Islet of Langerhans (tissue), 1 donor: ENCODE measurements around the gene MORN1.
"Not testable (repeated sequence)": the region's sequence is repeated elsewhere in the genome, so short reads cannot be mapped to it uniquely, and the experiment has no call there.

Experiments
- FAIRE-seq: peaks from one replicate; lab custom pipeline; 2011; peaks lifted over from hg19 to GRCh38; lab: Jason Lieb, UNC

Gene MORN1

DNA sequence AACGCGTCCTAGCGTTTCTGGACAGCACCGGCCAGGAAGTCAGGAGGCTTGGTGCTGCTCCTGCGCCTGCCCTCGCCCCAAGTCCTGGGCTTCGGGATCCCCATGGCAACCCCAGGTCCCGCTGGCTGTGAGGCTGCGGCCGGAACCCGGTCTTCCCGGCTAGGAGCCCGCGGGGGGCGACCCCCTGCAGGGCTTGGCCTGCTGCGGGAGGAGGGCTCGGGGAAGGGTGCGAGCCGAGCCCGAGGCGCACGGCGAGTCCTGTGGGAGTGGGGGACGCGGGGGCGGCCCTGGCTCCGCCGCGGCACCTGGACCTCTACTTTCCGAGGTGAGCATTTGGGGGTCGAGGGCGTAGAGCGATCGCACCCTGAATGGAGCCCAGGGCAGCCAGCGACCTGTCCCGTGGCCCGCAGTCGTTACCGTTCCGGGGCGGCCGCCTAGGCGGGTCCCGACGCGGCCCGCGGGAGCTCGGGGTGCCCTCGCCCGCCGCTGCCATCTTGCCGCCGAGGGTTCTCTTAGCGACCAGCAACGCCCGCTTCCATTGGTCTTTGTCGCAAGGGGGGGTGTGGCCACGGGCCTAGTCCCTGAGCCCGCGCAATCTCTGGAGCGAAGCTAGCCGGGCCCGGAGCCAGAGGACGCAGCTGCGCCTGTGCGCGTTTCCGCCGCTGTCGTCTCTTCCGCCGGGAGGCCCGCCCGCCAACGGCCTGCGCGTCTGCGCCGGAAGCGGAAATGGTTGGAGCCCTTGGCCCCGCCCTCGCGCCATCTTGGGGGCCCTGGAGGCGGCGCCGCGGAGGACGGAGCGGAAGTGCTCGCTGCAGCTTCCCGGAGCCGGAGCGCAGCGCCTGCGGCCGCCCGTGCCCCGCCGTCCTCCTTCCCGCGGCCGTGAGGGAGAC, at the start of gene MORN1, which contains the start of gene RER1:
TSS of gene MORN1 (minus strand) at position 514 of the 890 bp plus-strand sequence. CDS start at position 493, 21 bp downstream.
TSS of gene RER1 (plus strand) at position 801 of the 890 bp plus-strand sequence. CDS start 3,950 bp downstream, outside the sequence.
- FAIRE-seq = peak; percentile 88

DNA sequence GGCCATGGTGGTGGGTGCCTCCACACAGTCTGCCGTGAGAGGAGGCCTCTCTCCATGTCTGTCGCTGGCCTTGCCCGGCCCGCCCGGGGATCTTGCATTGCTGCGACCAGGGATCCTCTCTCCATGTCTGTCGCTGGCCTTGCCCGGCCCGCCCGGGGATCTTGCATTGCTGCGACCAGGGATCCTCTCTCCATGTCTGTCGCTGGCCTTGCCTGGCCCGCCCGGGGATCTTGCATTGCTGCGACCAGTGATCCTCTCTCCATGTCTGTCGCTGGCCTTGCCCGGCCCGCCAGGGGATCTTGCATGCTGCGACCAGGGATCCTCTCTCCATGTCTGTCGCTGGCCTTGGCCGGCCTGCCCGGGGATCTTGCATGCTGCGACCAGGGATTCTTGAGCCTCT, 49.0 kb upstream of the MORN1 start:
- FAIRE-seq = not testable (repeated sequence)

DNA sequence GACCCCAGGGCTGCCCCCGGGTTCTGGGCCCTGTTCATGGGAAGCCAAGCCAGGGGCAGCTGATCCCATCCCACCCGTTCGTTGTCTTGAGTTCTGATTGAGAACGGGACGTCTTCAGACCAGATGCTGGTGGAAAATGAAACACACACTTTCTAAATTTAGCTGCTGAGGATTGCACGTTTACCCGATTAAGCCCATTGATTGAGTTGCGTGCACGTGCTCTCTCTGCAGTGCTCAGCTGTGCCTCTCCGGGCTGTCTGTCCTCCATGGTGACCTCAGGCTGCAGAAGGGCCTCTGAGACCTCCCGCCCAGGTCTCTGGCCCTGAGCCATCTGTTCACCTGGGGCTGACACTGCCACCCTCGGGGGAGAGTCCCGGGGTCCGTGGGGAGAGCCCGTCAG, 48.0 kb upstream of the MORN1 start:
- FAIRE-seq = no peak

DNA sequence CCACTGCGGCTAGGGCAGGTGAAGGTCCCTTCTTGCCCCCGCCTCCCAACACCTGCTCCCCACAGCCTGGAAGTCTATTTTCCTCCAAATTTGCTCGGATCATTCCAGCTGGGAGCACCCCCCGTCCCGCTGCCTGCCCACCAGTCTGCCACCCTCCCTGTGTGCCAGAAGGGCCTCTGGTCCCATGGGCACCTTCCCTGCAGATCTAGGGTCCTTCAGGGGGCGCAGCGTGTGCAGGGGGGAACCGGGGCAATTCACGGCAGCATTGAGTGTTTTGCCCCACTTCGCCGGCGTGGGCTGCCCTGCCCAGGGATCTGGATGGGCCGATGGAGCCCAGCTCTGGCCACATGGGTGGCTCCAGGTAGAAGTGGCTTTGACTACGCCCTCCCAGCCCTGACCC, 47.3 kb upstream of the MORN1 start:
- FAIRE-seq = no peak

DNA sequence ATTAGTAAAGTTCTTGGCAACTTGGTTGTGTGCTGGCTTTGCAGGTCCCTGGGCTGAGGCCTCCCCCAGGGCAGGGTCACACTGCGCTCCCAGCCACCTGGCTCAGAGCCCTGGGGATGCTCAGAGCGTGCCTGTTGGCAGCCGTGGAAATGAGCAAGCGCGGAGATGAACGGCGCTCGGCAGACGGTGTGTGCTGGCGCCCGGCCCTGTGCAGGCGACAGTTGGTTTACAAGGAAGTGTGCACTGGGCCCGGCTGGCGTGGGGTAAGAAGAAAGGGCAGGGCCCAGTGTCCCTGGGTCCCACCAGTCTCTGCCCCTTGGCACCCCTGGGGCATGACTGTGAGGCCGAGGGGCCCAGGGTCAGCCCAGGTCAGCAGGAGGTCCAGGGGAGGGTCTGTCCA, 46.7 kb upstream of the MORN1 start:
- FAIRE-seq = no peak

DNA sequence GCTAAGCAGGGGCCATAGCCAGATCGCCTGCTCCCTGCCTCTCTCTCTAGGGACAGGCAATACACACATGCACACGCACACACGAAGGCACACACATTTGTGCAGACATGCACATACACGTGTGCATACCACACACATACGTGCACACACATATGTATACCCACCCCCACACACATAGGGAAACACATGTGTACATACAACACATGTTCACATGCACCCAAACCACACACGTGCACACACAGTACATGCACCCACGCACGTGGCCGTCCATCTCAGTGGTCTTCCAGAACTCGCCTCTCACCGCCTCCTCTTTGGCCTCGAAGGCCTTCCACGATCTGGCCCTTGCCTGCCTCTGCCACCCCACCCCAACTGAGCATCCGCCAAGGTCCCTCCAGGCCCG, 46.3 kb upstream of the MORN1 start:
- FAIRE-seq = no peak

DNA sequence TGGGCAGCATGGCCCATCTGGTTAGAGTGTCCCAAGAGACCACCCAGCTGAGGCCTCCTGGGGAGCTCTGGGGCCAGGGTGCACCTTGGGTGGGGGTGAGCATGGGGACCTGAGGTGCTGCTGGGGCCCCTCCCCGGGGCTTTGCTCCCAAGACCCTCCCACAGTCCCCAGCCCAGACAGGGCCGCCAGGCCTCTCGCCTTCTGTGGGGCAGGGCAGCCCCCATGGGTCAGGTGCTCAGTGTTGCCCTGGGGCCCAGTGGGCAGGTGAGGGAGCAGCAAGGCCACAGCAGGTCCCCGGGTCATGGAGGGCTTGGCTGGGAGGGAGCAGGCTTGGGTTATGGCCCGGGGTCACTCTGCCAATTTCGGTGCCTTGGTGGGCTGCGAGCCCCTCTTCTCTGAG, 45.5 kb upstream of the MORN1 start:
- no peak for FAIRE-seq

DNA sequence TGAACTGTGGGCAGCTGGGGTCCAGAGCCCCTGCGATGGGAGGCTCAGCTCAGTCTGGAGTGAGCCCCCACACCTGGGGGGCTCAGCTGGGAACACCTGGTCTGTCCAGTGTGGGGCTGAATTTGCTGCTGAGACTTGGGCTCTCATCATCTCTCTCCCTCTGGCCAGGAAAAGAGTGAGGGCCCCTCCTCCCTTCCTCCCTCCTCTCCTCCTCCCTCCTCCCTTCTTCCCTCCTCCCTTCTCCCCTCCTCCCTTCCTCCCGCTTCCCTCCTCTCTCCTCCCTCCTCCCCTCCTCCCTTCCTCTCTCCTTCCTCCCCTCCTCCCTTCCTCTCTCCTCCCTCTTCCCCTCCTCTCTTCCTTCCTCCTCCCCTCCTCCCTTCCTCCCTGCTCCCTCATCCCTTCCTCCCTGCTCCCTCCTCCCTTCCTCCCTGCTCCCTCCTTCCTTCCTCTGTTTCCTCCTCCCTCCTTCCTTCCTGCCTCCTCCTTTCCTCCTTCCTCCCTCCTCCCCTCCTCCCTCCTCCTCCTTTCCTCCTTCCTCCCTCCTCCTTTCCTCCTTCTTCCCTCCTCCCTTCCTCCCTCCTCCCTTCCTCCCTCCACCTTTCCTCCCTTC, 44.5 kb upstream of the MORN1 start:
- no peak for FAIRE-seq

DNA sequence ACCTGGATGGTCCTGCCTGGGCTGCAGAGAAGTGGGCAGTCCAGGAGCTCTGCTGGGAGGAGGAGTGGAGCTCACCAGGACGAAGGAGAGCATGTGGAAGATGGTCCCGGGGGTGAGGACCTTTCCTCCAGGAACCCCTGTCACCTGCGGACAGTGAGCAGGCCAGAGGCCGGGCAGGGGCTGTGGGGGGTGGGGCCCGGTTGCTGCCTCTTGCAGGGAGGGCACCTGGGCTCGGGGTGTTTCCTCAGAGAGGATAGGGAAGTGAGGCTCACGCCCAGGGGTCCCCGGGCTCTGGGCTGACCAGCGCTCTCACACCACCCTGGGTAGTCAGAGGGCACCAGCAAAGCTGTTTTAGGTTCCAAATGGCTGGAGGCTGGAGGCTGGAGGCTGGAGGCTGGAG, 43.7 kb upstream of the MORN1 start:
- no peak for FAIRE-seq

DNA sequence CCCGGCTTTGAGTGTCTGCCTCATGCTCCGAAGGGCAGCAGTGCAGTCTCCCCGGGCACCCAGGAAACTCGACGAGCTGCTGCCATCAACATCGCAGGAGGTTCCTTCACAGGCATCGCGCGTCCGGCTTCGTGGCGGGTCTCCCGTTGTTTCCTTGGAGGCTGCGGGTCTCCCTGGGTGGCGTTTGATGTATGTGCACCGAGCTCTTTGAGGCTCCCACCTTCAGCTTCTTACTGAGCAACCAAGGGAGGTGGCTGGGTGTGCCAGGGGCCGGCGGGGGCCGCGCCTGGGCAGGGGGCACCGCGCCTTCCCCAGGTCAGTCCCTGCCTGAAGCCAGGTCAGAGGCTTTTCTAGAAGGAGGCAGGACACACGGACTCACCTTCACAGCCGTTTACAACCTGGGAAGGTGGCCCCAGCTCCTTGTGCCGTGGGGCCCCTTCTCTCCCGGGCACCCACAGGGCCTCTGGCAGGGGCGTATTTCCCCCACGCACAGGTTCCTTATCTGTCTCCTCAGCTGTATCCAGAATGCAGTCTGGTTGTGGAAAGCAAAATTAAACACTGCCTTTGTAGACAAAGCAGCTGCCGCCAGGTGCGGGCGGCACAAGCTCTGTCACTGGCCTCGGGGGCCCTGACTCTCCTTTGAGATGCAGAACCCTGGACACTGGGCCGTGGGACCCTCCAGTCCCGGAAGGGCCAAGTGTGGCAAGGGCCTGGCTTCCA, 42.7 kb upstream of the MORN1 start:
- no peak for FAIRE-seq

DNA sequence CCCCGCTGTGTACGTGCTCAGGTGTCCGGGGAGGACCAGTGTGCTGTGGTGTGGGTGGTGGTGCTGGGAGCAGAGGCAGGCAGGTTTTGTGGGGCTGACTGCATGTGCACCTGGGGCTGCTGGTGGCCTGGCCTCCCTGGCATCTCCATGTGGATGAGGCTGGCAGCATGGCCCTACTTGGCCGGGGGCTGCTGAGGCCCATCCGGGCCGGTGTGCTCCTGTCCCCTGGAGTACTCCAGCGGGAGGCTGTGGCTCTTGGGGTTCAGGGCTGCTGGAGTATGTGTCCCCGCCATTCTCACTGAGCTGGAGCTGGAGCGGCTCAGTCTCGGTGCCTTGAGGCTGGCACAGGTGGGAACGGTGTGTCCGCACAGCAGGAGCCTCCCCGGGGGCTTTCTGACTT, 41.8 kb upstream of the MORN1 start:
- FAIRE-seq = no peak

DNA sequence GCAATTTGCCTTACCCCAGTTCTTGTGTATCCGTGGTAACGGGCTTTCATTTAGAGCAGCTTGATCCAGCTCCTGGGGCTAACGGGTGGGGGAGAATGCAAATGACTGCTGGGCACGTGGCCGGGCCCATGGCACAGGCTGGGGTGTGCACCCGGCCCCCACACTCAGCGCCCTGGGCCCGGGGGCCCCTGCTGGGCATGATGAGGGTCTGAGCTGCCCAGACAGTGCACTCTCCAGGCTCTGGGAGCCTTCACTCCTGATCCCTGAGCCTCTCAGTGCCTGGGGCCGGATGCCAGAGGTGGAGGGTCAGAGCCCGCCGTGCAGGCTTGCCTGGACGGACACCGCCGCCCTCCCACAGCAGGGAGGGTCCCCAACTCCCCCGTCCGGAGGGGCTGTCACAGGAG, 41.1 kb upstream of the MORN1 start:
- no peak for FAIRE-seq

DNA sequence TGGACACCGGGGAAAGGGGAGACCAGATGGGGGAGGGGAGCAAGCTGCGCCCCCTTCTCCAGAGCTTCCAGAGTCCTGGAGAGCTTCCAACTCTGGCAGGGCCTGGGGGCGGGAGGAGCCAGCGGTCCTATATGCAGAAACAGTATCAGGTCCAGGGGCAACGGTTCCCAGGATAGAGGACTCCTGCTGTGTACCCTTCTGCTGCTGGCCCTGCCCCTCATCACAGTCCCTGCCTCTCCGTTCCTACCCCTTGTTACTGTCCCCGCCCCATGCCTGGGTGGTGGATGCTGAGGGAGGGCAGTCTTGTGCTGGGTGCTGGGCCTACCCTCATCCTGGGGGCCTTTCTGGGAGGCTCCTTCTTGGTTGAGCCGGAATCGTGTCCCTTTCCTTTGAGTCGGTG, 40.2 kb upstream of the MORN1 start:
- FAIRE-seq = no peak

DNA sequence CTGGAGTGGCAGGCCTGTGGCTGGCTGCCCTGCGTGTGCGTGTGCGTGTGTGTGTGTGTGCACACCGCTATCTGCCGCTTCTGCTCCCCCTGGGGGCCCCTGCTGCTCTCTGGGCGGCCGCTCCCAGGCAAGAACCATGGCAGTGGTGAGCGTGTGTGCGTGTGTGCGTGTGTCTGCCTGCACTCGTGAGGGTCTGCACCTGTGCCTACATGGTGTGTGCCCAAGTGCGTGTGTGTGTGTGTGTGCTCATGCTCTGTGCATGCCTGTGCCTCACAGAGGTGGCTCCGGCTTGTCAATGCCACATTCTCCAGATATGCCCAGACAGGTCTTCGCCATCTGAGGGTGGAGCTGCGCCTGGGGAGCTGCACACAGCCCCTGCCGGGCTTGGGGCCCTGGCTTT, 39.7 kb upstream of the MORN1 start:
- no peak for FAIRE-seq

DNA sequence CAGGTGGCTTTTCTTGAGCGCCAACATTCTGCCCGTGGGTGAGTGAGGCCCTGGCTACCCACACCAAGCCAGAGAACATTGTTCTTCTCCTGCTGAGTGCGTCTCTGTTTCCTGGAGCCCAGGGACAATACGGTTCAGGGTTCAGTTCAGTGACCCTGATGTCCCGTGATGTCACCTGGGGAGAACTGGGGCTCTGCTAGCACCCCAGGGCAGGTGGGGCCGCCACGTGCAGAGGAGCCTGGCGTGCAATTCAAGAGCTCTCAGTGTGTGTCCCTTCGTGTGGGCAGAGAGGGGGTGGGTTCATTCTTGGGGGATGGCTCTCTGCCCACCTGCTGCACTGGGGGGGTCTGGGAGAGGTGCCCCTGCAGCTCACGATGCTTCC, 39.2 kb upstream of the MORN1 start:
- no peak for FAIRE-seq

DNA sequence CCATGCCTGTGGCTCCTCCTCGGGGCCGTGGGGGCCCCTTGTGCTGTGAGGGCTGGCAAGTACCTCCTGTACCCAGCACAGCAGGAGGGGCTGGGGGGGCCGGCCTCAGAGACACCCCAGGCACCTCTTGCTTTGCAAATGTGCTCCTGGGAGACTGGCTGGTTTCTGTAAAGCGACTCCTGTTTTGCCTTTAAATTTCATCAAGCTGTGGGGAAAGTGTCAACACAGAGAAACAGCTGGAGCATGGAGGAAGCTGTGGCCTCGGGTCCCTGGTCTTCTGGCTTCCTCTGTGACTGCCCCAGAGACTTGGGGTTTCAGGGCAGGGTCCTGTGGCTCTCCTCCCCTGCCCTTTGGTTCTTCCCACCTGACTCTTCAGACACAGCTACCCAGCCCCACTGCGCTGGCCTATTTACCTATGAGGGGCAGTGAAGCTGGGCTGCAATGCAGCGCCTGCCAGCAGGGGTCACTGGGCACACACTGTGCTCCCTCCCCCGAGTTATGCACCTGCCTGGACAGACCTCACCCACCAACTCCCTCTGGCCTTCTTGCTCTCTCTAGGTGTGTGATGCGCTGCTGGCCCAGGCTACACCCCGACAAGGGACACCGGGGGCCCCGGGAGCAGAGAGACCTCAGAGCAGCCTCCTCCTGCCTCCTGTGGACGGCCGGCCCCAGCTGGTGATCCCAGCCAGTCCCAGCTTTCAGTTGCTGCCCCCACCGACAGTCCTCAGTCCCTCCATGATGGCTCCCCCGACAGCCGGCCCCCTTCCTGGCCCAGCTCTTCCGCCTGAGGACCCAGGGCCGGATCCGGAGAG, 38.6 kb upstream of the MORN1 start:
- no peak for FAIRE-seq

DNA sequence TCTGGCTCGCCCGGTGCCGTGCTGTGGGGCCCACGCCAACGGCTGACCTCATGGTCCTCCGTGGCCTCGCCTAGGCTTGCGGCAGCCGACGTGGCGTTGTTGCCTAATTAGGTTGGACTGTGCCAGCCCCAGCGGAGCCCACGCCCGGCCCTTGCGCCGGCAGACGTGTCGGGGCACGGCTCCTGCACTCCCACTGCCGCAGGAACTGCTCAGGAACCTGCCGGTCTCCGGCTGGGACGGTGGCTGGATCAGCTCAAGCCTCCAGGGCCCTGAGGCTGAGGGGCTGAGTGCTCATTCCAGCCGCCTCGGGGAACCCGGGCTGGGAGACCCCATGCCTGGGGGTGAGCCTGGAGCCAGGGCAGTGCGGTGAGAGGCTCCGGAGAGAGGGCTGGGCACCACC, 37.1 kb upstream of the MORN1 start:
- FAIRE-seq = no peak

DNA sequence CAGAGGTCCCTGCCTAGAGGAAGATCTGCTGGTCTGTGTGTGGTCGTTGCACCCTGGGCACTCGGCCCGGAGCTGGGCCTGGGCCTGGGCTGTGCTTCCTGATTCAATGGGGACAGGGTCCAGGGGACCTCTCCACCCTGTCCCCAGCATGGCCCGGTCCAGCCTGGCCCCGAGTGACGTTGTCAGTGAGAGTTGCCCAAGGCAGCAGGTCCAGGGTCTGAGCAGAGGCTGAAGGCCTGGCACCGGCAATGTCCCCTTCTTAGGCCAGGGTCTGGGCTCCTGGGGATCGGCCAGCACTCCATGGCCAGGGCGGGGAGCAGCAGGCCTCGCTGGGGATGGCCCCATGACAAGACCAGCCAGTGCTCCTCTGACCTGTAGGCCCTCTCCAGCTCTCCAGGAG, 36.6 kb upstream of the MORN1 start:
- no peak for FAIRE-seq

DNA sequence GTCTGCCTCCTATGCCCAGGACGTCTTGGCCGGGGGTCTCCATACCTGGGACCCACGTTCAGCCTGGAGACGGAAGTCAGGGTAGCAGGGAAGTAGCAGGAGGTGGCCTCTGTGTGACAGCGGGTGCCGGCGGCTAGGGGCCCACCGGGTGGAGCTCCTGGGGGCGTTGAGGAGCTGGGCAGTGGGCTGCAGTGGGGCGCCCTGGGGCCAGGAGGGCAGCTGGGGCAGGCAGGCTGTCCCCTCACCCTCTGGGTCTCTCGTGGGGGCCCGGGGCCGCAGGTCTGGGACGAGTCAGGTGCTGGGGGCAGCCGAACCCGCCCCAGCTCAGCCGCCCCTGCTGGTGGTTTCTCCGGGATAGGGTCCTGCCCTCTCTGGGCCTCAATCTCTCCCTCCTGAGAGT, 35.7 kb upstream of the MORN1 start:
- no peak for FAIRE-seq

DNA sequence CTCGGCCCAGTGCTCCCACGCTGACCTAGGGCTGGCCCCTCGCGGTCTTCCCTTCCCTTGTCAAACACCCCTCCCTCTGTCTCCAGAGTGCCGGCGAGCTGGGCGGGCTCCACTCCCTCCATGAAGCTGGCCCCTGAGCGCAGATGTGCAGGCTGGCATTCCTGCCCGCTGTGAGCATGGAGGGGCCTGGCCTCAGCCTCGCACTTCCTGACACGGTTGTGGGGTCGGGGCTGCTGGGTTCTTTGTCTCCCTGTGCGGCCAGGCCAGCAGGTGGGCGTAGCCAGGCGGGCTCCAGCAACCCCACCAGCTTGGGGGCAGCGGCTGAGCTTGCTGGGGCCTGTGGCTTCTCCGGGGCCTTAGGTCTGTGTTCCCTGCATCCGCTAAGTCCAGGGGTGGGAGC, 35.2 kb upstream of the MORN1 start:
- no peak for FAIRE-seq

DNA sequence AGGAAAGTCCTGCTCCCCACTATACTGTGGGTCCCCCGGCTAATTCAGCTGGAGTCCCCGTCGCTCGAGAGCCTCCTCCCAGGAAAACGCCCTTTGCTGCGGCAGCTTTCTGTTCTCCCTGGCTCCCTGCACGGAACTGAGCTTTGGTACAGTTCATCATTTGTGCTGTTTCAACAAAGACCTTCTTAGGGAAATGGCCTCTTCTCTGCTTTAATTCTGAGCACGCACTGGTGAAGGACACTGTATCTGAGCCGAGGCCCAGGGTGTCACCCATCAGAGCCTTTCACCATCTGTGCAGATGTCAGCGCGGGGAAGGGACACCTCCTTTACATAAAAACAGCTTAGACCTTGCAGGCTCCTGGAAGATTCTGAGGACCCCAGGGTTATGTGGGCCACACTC, 34.5 kb upstream of the MORN1 start:
- no peak for FAIRE-seq

DNA sequence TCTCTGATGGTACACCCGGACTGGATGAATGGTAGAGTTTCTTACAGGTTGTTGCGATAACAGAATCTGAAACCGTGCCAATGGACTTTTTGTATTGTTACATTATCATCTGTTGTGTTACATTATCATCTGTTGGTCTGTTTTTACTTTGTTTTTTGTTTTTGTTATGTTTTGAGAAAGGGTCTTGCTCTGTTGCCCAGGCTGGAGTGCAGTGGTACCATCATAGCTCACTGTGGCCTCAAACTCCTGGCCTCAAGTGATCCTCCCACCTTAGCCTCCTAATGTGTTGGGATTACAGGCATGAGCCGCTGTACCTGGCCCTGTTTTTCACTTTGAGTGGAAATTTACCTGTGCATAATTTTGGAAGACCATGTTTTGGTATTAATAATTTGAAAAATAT, 31.2 kb upstream of the MORN1 start:
- FAIRE-seq = no peak
